Lung (tissue), 12 donors: ENCODE measurements around the gene DUSP10. TPM values are rescaled to one million over a fixed set of nuclear protein-coding genes. Genes with fewer than 3 reads are reported as not detected.
A peak's percentile ranks its signal among the peaks of the same experiment; 100 is the strongest.

Experiments used
- ATAC-seq: fragments of 200-7000 bp; cut with Tn5 transposase; one replicate; pipeline ENCODE4 v1.9.1; 2020; ENCODE audit warnings: moderate number of reproducible peaks; ENCODE audit not compliant: insufficient read depth, low FRiP score
- DNase-seq, 3 donors: peaks; one replicate each; pipeline ENCODE4 v3.0.0-alpha.2; 2013 to 2017
- H3K27ac ChIP-seq, 2 donors: one replicate each; pipeline ENCODE4 v1.5.1; 2013; ENCODE audit warnings: mild to moderate bottlenecking in 2 of 2, moderate library complexity in 2 of 2, control low read depth in 1 of 2, inconsistent platforms in 1 of 2, low read depth in 1 of 2, low read length in 1 of 2
- H3K27me3 ChIP-seq, 3 donors: one replicate each; pipeline ENCODE4 v1.5.1; 2013; ENCODE audit warnings: low read length in 2 of 3; ENCODE audit not compliant: control insufficient read depth in 3 of 3, insufficient read depth in 3 of 3
- H3K36me3 ChIP-seq, 4 donors: one replicate each; pipeline ENCODE4 v1.5.1; 2013; ENCODE audit warnings: low read length in 4 of 4, mild to moderate bottlenecking in 1 of 4, moderate library complexity in 1 of 4; ENCODE audit not compliant: control insufficient read depth in 4 of 4, insufficient read depth in 4 of 4
- H3K4me1 ChIP-seq, 5 donors: one replicate each; pipeline ENCODE4 v1.5.1; 2013; ENCODE audit warnings: low read length in 5 of 5, mild to moderate bottlenecking in 2 of 5, moderate library complexity in 1 of 5; ENCODE audit not compliant: control insufficient read depth in 5 of 5, insufficient read depth in 5 of 5
- H3K4me3 ChIP-seq: one replicate; pipeline ENCODE4 v1.5.1; 2013; ENCODE audit warnings: mild to moderate bottlenecking, control low read depth, moderate library complexity
- H3K9ac ChIP-seq, 2 donors: one replicate each; pipeline ENCODE4 v1.5.1; 2013; ENCODE audit warnings: low read length in 2 of 2, control low read depth in 1 of 2; ENCODE audit not compliant: insufficient read depth in 1 of 2
- H3K9me3 ChIP-seq, 4 donors: one replicate each; pipeline ENCODE4 v1.5.1; 2013; ENCODE audit warnings: low read length in 3 of 4, mild to moderate bottlenecking in 1 of 4, moderate library complexity in 1 of 4; ENCODE audit not compliant: control insufficient read depth in 4 of 4, insufficient read depth in 3 of 4
- WGBS, 2 donors: extraction: QIAGEN DNeasy Blood & Tissue Kit; methylation state at CpG; one replicate each; pipeline ENCODE4 v1.1.7; 2013; 5-methylcytosine and 5-hydroxymethylcytosine counted together
- polyA plus RNA-seq, 2 donors: library from polyadenylated mRNA; stranded (reverse); fragments of 200-250 nt; gene quantifications; one replicate each; pipeline ENCODE4 v1.2.1, GENCODE V29; 2013
- total RNA-seq, 2 donors: library from RNA; depleted of rRNA in 1 of 2; stranded (reverse); fragments of >200 nt in 1 of 2; gene quantifications; one replicate each; pipeline ENCODE4 v1.2.1, GENCODE V29; 2014 to 2021
- TF ChIP-seq, protein P1 (sequence below): IDR thresholded peaks from 2 replicates; pipeline ENCODE4 v1.5.1; 2012; ENCODE audit warnings: mild to moderate bottlenecking; ENCODE audit errors: control extremely low read depth, extremely low read depth
- donor health status: control.
- donor health status: control.
- donor health status: Bipolar disorder and iron deficiency.
- donor health status: healthy.
- donor health status: DM: yes; HTN: yes; CAD: no.

DUSP10 gene
- total and polyA plus RNA-seq, 4 donors, result 5.3 to 17.2 (median 11.5) TPM

DNA sequence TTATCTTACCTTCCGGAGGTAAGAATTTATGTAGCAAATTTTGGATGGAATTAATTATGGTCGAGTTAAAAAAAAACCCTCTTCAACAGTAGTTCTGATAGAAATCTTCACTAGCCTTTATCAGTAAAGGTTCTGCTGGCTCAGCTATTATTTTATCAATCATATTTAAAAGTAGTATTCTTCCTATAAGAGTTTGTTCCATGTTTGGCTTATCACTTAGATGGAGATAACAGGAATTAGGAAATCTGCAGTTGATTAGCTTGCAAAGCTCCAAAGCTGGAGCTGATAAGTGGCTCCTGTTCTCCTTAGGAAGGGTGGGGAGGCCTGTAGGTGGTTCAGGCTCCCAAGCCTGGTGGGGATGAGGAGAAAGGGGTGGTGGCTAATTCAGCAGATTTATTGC lies 31.5 kb upstream of the DUSP10 start:
- Histone ChIP-seq H3K4me1 (peaks cover 0 to 2% (median 0%) of the 10 kb centered on the region in 5 donors), H3K36me3 (no peaks in the 10 kb centered on the region), H3K27ac (no peak overlapping the region), H3K4me3 (no peak overlapping the region), H3K9me3 (no peaks in the 10 kb centered on the region), H3K27me3 (no peaks in the 10 kb centered on the region), H3K9ac (no peak overlapping the region)
- no peak for DNase-seq
- TF ChIP-seq, protein P1, sequence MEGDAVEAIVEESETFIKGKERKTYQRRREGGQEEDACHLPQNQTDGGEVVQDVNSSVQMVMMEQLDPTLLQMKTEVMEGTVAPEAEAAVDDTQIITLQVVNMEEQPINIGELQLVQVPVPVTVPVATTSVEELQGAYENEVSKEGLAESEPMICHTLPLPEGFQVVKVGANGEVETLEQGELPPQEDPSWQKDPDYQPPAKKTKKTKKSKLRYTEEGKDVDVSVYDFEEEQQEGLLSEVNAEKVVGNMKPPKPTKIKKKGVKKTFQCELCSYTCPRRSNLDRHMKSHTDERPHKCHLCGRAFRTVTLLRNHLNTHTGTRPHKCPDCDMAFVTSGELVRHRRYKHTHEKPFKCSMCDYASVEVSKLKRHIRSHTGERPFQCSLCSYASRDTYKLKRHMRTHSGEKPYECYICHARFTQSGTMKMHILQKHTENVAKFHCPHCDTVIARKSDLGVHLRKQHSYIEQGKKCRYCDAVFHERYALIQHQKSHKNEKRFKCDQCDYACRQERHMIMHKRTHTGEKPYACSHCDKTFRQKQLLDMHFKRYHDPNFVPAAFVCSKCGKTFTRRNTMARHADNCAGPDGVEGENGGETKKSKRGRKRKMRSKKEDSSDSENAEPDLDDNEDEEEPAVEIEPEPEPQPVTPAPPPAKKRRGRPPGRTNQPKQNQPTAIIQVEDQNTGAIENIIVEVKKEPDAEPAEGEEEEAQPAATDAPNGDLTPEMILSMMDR, result no peak
- no peak for ATAC-seq
- WGBS, 2 donors, result 44 to 76% methylated on average over 2 of the region's 2 CpGs

DNA sequence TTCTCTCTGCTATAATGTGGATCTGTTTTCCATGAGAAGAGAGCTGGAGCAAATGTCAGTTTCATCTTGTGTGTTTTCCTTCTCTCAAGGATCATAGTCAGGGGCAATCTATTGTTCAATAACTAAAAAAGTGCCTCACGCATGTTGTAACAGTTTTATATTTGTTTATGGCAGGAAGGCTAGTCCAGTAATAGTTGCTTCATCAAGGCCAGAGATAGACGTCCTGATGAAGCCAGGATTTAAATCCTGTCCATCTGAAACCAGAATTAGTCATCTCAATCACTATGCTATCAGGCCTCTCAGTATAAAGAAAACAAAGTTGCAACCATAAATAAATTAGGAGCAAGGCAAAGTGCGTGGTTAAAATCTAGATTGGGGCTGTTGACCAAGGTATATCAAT lies 30.2 kb upstream of the DUSP10 start:
- Histone ChIP-seq H3K9ac (no peak overlapping the region), H3K36me3 (no peaks in the 10 kb centered on the region), H3K27ac (no peak overlapping the region), H3K4me3 (no peak overlapping the region), H3K9me3 (no peaks in the 10 kb centered on the region), H3K4me1 (peaks cover 0 to 2% (median 0%) of the 10 kb centered on the region in 5 donors), H3K27me3 (no peaks in the 10 kb centered on the region)
- ATAC-seq (no peak), DNase-seq (no peak)
- TF ChIP-seq, protein P1, result no peak
- 60 to 66% methylated on average over 3 of the region's 3 CpGs for WGBS, 2 donors

DNA sequence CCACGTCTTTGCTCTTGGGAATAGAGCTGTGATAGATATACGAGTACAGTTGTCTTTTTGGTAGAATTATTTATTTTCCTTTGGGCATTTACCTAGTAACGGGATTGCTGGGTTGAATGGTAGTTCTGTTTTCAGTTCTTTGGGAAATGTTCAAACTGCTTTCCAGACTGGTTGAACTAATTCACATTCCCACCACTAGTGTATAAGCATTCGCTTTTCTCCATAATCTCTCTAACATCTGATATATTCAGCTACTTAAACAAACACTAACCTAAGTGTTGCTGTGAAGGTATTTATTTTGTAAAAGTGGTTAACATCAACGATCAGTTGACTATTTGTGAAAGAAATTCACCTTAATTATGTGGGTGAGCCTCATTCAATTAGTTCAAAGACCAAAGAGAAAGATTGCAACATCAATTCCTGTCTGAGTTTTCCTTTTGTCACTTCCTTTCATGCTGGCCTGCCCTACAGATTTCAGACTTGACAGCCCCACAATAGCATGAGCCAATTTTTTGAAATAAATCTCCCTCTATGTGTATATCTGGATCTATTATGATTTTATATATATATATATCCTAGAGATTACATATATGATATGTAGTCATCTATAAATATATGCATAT lies 26.7 kb upstream of the DUSP10 start:
- DNase-seq (peak in 2 of 3 donors; percentile 39 to 44), ATAC-seq (no peak)
- Histone ChIP-seq H3K9me3 (no peaks in the 10 kb centered on the region), H3K27me3 (no peaks in the 10 kb centered on the region), H3K4me1 (no peaks in the 10 kb centered on the region), H3K4me3 (no peak overlapping the region), H3K9ac (no peak overlapping the region), H3K27ac (no peak overlapping the region), H3K36me3 (no peaks in the 10 kb centered on the region)
- WGBS, 2 donors, result 71 to 72% methylated on average over 5 of the region's 5 CpGs
- TF ChIP-seq, protein P1, result no peak

DNA sequence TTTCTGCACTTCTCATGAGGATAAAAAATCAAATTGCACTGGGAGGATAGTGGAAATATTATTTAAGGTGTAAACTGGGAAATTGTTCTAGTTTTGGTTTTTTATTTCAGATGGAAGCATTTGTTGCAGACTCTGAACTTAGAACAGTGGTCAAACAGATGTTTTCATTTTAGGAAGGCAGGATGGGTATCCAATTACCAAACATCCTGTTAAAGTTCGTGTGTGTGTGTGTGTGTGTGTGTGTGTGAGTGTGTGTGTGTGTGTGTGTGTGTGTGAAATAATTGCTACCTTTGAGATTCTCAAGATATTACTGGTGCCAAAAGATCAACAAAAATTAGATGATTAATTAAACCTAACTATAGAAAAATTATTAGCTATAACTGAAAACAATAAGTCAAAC lies 24.3 kb upstream of the DUSP10 start:
- no peak overlapping the region for H3K27ac ChIP-seq
- no peaks in the 10 kb centered on the region for H3K36me3 ChIP-seq
- no peak overlapping the region for H3K4me3 ChIP-seq
- no peak for ATAC-seq
- TF ChIP-seq, protein P1, result no peak
- 12 to 14% methylated on average over 1 of the region's 1 CpG for WGBS, 2 donors
- DNase-seq, result peak in 1 of 3 donors; percentile 27
- no peaks in the 10 kb centered on the region for H3K9me3 ChIP-seq
- H3K4me1 ChIP-seq, result no peaks in the 10 kb centered on the region
- H3K27me3 ChIP-seq, result no peaks in the 10 kb centered on the region
- H3K9ac ChIP-seq, result no peak overlapping the region
